ENCODE measurements around the gene TMEM108.

TMEM108 gene

DNA sequence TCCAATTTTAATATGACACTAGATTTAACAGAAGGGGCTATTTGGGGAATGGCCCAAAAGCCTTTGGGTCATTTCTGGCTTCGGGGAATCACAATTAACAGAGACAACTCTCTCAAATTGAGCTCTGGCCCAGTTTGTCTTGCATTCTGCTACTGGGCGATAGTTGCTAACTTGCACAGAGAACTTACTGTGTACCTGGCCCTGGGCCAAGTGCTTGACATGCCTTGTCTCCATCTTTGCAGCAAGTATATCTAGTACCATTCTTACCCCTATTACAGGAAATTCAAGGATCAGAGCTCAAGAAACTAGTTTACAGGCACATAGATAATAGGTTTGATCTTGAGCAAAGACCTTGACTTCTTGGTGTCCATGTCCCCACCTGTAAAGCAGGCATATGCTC lies 175.7 kb downstream of the TMEM108 start:
- H3K27ac ChIP-seq = no peak overlapping the region
- TF ChIP-seq, protein P1, sequence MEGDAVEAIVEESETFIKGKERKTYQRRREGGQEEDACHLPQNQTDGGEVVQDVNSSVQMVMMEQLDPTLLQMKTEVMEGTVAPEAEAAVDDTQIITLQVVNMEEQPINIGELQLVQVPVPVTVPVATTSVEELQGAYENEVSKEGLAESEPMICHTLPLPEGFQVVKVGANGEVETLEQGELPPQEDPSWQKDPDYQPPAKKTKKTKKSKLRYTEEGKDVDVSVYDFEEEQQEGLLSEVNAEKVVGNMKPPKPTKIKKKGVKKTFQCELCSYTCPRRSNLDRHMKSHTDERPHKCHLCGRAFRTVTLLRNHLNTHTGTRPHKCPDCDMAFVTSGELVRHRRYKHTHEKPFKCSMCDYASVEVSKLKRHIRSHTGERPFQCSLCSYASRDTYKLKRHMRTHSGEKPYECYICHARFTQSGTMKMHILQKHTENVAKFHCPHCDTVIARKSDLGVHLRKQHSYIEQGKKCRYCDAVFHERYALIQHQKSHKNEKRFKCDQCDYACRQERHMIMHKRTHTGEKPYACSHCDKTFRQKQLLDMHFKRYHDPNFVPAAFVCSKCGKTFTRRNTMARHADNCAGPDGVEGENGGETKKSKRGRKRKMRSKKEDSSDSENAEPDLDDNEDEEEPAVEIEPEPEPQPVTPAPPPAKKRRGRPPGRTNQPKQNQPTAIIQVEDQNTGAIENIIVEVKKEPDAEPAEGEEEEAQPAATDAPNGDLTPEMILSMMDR (IDR thresholded peaks at IDR 0.05) = no peak
- no peak for TF ChIP-seq ZFX (IDR thresholded peaks at IDR 0.05; ENCODE audit: borderline replicate concordance)

DNA sequence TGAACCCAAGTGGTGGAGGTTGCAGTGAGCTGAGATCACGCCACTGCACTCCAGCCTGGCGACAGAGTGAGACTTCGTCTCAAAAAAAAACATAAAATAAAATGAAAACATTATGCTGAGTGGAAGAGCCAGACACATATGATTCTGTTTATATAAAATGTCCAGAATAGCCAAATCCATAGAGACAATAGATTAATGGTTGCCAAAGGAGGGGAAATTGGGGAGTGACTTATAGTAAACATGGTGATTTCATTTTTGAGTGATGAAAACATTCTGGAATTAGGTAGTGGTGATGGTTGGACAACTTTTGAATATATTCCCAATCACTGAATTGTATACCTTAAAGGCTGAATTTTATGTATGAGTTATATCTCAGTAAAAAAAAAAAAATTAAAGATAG lies 189.6 kb downstream of the TMEM108 start:
- TF ChIP-seq, protein P1 (IDR thresholded peaks at IDR 0.05) = no peak
- TF ChIP-seq ZFX (IDR thresholded peaks at IDR 0.05; ENCODE audit: borderline replicate concordance) = no peak

DNA sequence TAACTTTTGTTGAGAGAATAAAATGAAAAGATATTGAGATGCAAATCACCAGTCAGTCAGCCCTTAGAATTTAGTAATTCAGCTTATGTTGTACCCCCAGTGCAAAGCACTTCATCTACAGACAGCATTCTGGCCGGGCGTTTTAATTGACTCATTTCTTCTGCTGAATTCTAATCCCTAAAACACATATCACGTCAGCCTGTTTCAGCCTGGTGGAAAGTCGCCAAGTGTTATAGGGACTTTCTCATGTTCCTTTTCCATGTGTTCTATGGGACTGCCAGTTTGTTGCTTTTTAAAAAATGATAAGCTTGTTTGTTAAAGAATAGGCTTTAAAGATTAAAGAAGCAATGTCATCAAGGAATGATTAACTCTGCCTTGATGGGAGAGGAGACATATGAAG lies 192.0 kb downstream of the TMEM108 start:
- H3K27ac ChIP-seq = no peak overlapping the region
- TF ChIP-seq, protein P1 (IDR thresholded peaks at IDR 0.05) = no peak
- TF ChIP-seq ZFX (IDR thresholded peaks at IDR 0.05; ENCODE audit: borderline replicate concordance) = no peak

More for the DNA sequence above, 189.6 kb downstream of the TMEM108 start:
- H3K27ac ChIP-seq = no peak overlapping the region

DNA sequence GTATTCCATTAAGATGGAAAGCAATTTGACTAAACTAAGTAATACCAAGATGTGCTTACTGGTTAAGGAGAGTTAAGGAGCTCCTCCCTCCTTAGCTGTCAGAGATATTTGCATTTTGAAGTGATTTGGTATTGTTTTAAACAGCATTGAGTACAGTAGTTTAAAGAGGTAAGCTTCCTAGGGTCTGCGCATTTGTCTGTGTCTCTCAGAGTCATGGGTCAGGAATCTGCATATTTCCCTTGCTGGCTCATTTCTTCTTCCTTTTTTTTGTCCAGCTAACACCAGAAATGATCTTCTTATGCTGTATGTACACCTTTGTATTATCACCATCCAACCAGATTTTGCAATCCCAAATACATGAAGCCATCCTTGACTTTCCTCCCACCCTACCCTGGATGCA lies 198.7 kb downstream of the TMEM108 start:
- H3K27ac ChIP-seq = no peak overlapping the region
- TF ChIP-seq, protein P1 (IDR thresholded peaks at IDR 0.05) = no peak
- no peak for TF ChIP-seq ZFX (IDR thresholded peaks at IDR 0.05; ENCODE audit: borderline replicate concordance)

DNA sequence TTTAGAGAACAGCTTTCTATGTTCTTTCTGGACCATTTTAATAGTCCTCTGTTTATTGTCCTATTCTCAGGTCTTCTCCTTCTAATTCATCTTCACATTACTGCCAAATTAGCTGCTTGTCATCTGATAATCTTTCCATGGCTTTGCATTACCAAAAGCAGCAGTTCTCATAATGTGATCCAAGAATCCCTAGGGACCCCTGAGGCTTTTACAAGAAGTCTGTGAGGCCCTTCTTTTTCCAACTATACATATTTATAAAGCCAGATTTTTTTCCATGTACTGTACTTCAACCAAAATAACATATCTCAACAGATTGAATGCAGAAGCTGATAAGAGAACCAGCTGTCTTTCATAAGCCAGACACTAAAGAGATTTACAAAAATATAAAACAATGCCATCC lies 199.2 kb downstream of the TMEM108 start:
- no peak overlapping the region for H3K27ac ChIP-seq
- TF ChIP-seq ZFX (IDR thresholded peaks at IDR 0.05; ENCODE audit: borderline replicate concordance) = no peak

DNA sequence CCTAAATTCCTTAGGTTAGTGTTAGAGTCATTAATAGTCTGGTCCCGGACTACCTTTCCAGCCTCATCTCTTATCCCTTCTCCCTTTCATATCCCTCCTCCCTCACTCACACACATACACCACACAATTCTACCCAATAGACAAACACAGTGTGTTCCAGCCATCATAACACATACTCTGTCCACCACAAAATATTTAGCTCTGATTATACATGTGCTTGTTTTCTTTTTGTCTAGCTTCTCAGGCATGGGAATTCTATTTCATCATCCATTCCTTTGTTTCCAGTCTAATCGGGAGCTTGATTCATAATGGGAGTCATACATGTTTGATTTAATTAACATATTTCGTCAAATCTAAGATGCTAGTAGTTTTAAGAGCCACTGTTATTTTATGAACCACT lies 199.8 kb downstream of the TMEM108 start:
- H3K27ac ChIP-seq = no peak overlapping the region
- no peak for TF ChIP-seq ZFX (IDR thresholded peaks at IDR 0.05; ENCODE audit: borderline replicate concordance)
- TF ChIP-seq, protein P1 (IDR thresholded peaks at IDR 0.05) = no peak

DNA sequence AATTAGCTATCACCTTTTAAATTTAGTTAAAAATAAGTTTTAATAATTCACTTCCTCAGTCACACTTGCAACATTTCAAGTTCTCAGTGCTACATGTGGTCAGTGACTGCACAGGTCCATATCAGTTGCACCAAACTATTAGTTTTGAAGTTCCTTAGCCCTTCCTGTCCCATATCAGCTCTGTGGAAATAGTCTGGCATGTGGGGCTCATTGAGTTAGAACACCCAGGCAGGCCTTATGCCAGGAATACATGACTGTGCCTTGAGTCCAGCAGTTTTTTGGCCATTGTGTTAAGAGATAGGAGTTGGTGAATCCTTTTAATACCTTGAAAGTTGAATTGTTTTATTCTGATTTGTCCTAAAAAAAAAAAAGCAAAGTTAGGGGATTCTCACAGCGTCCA lies 207.9 kb downstream of the TMEM108 start:
- TF ChIP-seq, protein P1 (IDR thresholded peaks at IDR 0.05) = no peak
- no peak overlapping the region for H3K27ac ChIP-seq

DNA sequence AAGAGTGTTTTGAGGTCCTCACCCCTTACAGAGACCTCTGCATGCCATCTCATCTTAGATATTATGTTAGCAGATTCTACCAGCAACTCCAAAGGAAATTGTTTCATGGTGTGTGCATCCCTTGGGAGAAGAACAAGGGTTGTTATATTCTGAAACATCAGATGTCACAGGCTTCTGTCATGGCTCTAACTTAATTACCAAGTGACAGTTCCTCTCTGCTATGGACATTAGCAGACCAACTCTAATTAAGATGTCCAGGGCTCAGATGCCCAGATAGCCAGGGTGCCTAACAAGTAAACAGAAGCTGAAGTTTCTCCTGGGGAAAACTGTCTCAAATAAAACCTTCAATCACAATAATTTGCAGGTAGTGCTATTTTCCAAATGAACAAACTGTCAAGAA lies 208.6 kb downstream of the TMEM108 start:
- H3K27ac ChIP-seq = no peak overlapping the region
- TF ChIP-seq, protein P1 (IDR thresholded peaks at IDR 0.05) = no peak
- no peak for TF ChIP-seq ZFX (IDR thresholded peaks at IDR 0.05; ENCODE audit: borderline replicate concordance)

All from 22Rv1 (cell line).